Transverse colon (tissue), 4 donors: ENCODE data around the gene KLHDC1.

Experiments
- CTCF ChIP-seq, 5 experiments: fragments of 200-600 bp in 3 of 5; fragments of 450-650 bp in 2 of 5; sonication (generic) in 3 of 5; IDR thresholded peaks; 1 replicate in 2 of 5; 2 replicates in 3 of 5; pipeline ENCODE4 v1.5.1; 2016 to 2017; ENCODE audit warnings: antibody characterized with exemption in 5 of 5, inconsistent platforms in 3 of 5, mild to moderate bottlenecking in 2 of 5, moderate library complexity in 1 of 5
- POLR2A ChIP-seq: fragments of 450-650 bp; IDR thresholded peaks from one replicate; pipeline ENCODE4 v1.6.1; 2016; ENCODE audit warnings: antibody characterized with exemption, mild to moderate bottlenecking, moderate library complexity
- POLR2AphosphoS5 ChIP-seq, 3 donors: sonication (generic); formaldehyde crosslinking; IDR thresholded peaks; one replicate each; pipeline ENCODE4 v1.6.1; 2016; ENCODE audit warnings: antibody characterized with exemption in 3 of 3

GRCh38 chr14:49686425-49686824 is 6.5 kb upstream of the KLHDC1 start:
- TF ChIP-seq CTCF (IDR thresholded peaks at IDR 0.05) (no peak), POLR2AphosphoS5 (IDR thresholded peaks at IDR 0.05) (no peak), POLR2A (no peak)
